ENCODE measurements around the gene DIO1.

Gene DIO1

DNA sequence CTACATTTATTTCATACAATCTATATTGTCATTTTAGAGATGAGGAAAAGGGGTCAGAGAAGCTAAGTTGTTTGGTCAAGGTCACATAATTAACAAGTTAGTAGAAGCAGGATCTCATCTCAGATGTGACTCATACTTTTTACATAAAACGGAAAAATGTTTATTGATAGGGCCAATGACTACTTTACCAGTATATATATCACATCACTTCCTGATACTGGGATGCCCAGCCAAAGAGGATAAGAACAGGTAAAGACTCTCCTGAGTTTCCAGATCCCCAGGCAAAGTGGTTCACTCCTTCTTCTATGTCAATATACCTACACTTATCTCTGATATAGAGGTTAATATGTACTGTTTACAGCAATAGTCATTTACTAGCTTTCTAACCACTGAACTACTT, 25.4 kb upstream of the DIO1 start:
- H3K9me2 ChIP-seq (ENCODE audit: low read depth, low read length), result no peaks in the 10 kb centered on the region
- peaks cover 43% of the 10 kb centered on the region for H3K36me3 ChIP-seq (ENCODE audit: insufficient read depth, low read length)
- H3K9ac ChIP-seq (ENCODE audit: low read length), result no peak overlapping the region
- no peaks in the 10 kb centered on the region for H3K9me3 ChIP-seq (ENCODE audit: low read length)
- peaks cover 14% of the 10 kb centered on the region for H3K4me1 ChIP-seq (ENCODE audit: insufficient read depth, low read length, severe bottlenecking)
- no peaks in the 10 kb centered on the region for H3K27me3 ChIP-seq (ENCODE audit: insufficient read depth, low read length)
- no peaks in the 10 kb centered on the region for H4K20me1 ChIP-seq (ENCODE audit: insufficient read depth, low read length)
- TF ChIP-seq, protein P1, sequence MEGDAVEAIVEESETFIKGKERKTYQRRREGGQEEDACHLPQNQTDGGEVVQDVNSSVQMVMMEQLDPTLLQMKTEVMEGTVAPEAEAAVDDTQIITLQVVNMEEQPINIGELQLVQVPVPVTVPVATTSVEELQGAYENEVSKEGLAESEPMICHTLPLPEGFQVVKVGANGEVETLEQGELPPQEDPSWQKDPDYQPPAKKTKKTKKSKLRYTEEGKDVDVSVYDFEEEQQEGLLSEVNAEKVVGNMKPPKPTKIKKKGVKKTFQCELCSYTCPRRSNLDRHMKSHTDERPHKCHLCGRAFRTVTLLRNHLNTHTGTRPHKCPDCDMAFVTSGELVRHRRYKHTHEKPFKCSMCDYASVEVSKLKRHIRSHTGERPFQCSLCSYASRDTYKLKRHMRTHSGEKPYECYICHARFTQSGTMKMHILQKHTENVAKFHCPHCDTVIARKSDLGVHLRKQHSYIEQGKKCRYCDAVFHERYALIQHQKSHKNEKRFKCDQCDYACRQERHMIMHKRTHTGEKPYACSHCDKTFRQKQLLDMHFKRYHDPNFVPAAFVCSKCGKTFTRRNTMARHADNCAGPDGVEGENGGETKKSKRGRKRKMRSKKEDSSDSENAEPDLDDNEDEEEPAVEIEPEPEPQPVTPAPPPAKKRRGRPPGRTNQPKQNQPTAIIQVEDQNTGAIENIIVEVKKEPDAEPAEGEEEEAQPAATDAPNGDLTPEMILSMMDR (IDR thresholded peaks at IDR 0.05; ENCODE audit: low read length), result no peak
- no peak for TF ChIP-seq EZH2 (IDR thresholded peaks at IDR 0.05; ENCODE audit: borderline replicate concordance, low read length)
- no peaks in the 10 kb centered on the region for H3K79me2 ChIP-seq (ENCODE audit: insufficient read depth, low read length)
- no peak overlapping the region for H3K4me2 ChIP-seq (ENCODE audit: low read length)
- H3K27ac ChIP-seq (ENCODE audit: low read depth, low read length, poor library complexity, severe bottlenecking), result peak overlapping the region; percentile 20
- no peaks in the 10 kb centered on the region for H3F3A ChIP-seq (ENCODE audit: insufficient read depth, low read length)
- H2AFZ ChIP-seq (ENCODE audit: low read length), result no peak overlapping the region
- H3K4me3 ChIP-seq (ENCODE audit: low read depth, low read length, poor library complexity, severe bottlenecking), result no peak overlapping the region

DNA sequence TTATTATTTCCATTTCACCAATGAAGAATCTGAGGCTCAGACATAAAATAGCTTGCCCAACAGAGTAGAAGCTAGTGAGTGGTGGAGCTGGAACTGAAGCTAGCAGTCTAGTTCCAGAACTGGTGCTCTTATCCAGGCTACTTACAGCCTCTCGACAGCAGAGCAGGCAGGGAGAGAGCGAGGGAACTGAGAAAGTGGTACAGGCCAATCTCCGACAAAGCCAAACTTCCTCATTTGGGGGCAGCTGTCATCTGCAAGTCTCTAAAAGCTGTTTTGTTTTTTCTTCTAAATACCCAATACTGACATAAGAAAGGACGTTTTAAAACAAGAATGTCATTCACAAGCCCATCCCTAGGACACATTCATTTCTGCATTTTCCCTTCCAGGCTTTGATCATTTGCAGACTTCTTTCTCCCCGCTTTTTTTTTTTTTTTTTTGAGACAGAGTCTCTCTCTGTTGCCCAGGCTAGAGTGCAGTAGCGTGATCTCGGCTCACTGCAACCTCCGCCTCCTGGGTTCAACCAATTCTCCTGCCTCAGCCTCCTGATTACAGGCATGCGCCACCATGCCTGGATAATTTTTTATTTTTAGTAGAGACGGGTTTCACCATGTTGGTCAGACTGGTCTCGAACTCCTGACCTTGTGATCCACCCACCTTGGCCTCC, 24.4 kb upstream of the DIO1 start:
- Histone ChIP-seq H3K4me1 (ENCODE audit: insufficient read depth, low read length, severe bottlenecking) (peaks cover 14% of the 10 kb centered on the region), H3K9ac (ENCODE audit: low read length) (no peak overlapping the region; the same call in 1 of the 2 replicates), H3K27me3 (ENCODE audit: insufficient read depth, low read length) (no peaks in the 10 kb centered on the region), H3K27ac (ENCODE audit: low read depth, low read length, poor library complexity, severe bottlenecking) (peak overlapping the region; percentile 74), H4K20me1 (ENCODE audit: insufficient read depth, low read length) (no peaks in the 10 kb centered on the region), H3K36me3 (ENCODE audit: insufficient read depth, low read length) (peaks cover 43% of the 10 kb centered on the region), H3K4me3 (ENCODE audit: low read depth, low read length, poor library complexity, severe bottlenecking) (no peak overlapping the region), H2AFZ (ENCODE audit: low read length) (no peak overlapping the region), H3K9me3 (ENCODE audit: low read length) (no peaks in the 10 kb centered on the region), H3F3A (ENCODE audit: insufficient read depth, low read length) (no peaks in the 10 kb centered on the region), H3K79me2 (ENCODE audit: insufficient read depth, low read length) (no peaks in the 10 kb centered on the region), H3K4me2 (ENCODE audit: low read length) (peak overlapping the region; percentile 30), H3K9me2 (ENCODE audit: low read depth, low read length) (no peaks in the 10 kb centered on the region)
- TF ChIP-seq, protein P1 (IDR thresholded peaks at IDR 0.05; ENCODE audit: low read length), result no peak
- no peak for TF ChIP-seq EZH2 (IDR thresholded peaks at IDR 0.05; ENCODE audit: borderline replicate concordance, low read length)

DNA sequence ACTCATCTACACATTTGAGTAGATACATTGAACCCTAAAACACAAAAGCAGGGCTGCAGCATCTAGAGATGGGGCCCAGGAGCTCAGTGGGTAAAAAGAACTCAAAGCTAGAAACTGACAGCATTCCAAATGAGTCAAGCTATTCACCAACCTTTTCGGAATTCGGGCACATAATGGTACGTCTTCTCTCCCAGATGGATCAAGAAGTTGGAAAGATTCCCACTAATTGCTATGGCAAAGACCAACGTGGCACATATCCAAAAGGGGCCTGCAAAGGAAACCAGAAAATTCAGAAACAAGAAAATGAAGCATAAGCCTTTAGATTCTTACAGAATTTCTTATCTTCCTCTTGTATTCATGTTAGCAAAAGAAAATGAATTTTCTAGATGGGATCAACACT, 22.8 kb upstream of the DIO1 start:
- H3K27ac ChIP-seq (ENCODE audit: low read depth, low read length, poor library complexity, severe bottlenecking), result no peak overlapping the region
- peaks cover 14% of the 10 kb centered on the region for H3K4me1 ChIP-seq (ENCODE audit: insufficient read depth, low read length, severe bottlenecking)
- H3F3A ChIP-seq (ENCODE audit: insufficient read depth, low read length), result no peaks in the 10 kb centered on the region
- H3K4me3 ChIP-seq (ENCODE audit: low read depth, low read length, poor library complexity, severe bottlenecking), result no peak overlapping the region
- H3K9ac ChIP-seq (ENCODE audit: low read length), result no peak overlapping the region
- H3K36me3 ChIP-seq (ENCODE audit: insufficient read depth, low read length), result peaks cover 50% of the 10 kb centered on the region
- no peak overlapping the region for H3K4me2 ChIP-seq (ENCODE audit: low read length)
- no peaks in the 10 kb centered on the region for H3K9me3 ChIP-seq (ENCODE audit: low read length)
- H3K9me2 ChIP-seq (ENCODE audit: low read depth, low read length), result no peaks in the 10 kb centered on the region
- TF ChIP-seq, protein P1 (IDR thresholded peaks at IDR 0.05; ENCODE audit: low read length), result no peak
- no peak for TF ChIP-seq EZH2 (IDR thresholded peaks at IDR 0.05; ENCODE audit: borderline replicate concordance, low read length)
- no peaks in the 10 kb centered on the region for H4K20me1 ChIP-seq (ENCODE audit: insufficient read depth, low read length)
- no peaks in the 10 kb centered on the region for H3K79me2 ChIP-seq (ENCODE audit: insufficient read depth, low read length)
- no peaks in the 10 kb centered on the region for H3K27me3 ChIP-seq (ENCODE audit: insufficient read depth, low read length)
- no peak overlapping the region for H2AFZ ChIP-seq (ENCODE audit: low read length)

All from OCI-LY1 (cell line).